RWPE2 (cell line): ENCODE results near the gene ACVR1C.
"Not testable (repeated sequence)": the region's sequence is repeated elsewhere in the genome, so short reads cannot be mapped to it uniquely, and the experiment has no call there.

Experiments
- ATAC-seq: fragments of 200-7000 bp; cut with Tn5 transposase; 3 replicates; pipeline ENCODE4 v1.9.1; 2021; ENCODE audit warnings: low read depth
- DNase-seq: peaks from one replicate; pipeline ENCODE4 v3.0.0-alpha.2; 2020; ENCODE audit warnings: low spot score
- H3K27ac ChIP-seq: fragments of 450-650 bp; 2 replicates; pipeline ENCODE4 v1.5.1; 2017; ENCODE audit warnings: mild to moderate bottlenecking; ENCODE audit not compliant: poor library complexity, severe bottlenecking
- H3K27me3 ChIP-seq: fragments of 250-450 bp; sonication (Bioruptor Pico); 2 replicates; pipeline ENCODE4 v1.5.1; 2021; ENCODE audit warnings: mild to moderate bottlenecking, moderate library complexity; ENCODE audit not compliant: insufficient read depth, poor library complexity, severe bottlenecking
- H3K36me3 ChIP-seq: fragments of 250-450 bp; sonication (Bioruptor Pico); 2 replicates; pipeline ENCODE4 v1.5.1; 2020; ENCODE audit warnings: low read depth, mild to moderate bottlenecking, moderate library complexity
- H3K4me1 ChIP-seq: fragments of 250-450 bp; sonication (Bioruptor Pico); 2 replicates; pipeline ENCODE4 v1.5.1; 2021; ENCODE audit warnings: mild to moderate bottlenecking, moderate library complexity; ENCODE audit not compliant: insufficient read depth, poor library complexity, severe bottlenecking
- H3K4me3 ChIP-seq: fragments of 250-450 bp; sonication (Bioruptor Pico); 2 replicates; pipeline ENCODE4 v1.5.1; 2021; ENCODE audit warnings: mild to moderate bottlenecking, moderate library complexity; ENCODE audit not compliant: severe bottlenecking
- H3K9me3 ChIP-seq: fragments of 250-450 bp; sonication (Bioruptor Pico); 2 replicates; pipeline ENCODE4 v1.5.1; 2021; ENCODE audit warnings: mild to moderate bottlenecking, moderate library complexity; ENCODE audit not compliant: severe bottlenecking
- TF ChIP-seq, protein P1 (sequence below): fragments of 450-650 bp; IDR thresholded peaks from one replicate; pipeline ENCODE4 v1.5.1; 2017; ENCODE audit warnings: mild to moderate bottlenecking, moderate library complexity; ENCODE audit not compliant: poor library complexity, severe bottlenecking

ACVR1C gene

GRCh38 chr2:157523270-157524247, 105.1 kb downstream of the ACVR1C start:
- Histone ChIP-seq H3K27ac (no peak overlapping the region), H3K4me3 (no peak overlapping the region), H3K27me3 (peaks cover 15% of the 10 kb centered on the region), H3K4me1 (no peaks in the 10 kb centered on the region), H3K36me3 (no peaks in the 10 kb centered on the region), H3K9me3 (no peaks in the 10 kb centered on the region)
- TF ChIP-seq, protein P1, sequence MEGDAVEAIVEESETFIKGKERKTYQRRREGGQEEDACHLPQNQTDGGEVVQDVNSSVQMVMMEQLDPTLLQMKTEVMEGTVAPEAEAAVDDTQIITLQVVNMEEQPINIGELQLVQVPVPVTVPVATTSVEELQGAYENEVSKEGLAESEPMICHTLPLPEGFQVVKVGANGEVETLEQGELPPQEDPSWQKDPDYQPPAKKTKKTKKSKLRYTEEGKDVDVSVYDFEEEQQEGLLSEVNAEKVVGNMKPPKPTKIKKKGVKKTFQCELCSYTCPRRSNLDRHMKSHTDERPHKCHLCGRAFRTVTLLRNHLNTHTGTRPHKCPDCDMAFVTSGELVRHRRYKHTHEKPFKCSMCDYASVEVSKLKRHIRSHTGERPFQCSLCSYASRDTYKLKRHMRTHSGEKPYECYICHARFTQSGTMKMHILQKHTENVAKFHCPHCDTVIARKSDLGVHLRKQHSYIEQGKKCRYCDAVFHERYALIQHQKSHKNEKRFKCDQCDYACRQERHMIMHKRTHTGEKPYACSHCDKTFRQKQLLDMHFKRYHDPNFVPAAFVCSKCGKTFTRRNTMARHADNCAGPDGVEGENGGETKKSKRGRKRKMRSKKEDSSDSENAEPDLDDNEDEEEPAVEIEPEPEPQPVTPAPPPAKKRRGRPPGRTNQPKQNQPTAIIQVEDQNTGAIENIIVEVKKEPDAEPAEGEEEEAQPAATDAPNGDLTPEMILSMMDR, result no peak
- ATAC-seq (no peak), DNase-seq (no peak)

DNA sequence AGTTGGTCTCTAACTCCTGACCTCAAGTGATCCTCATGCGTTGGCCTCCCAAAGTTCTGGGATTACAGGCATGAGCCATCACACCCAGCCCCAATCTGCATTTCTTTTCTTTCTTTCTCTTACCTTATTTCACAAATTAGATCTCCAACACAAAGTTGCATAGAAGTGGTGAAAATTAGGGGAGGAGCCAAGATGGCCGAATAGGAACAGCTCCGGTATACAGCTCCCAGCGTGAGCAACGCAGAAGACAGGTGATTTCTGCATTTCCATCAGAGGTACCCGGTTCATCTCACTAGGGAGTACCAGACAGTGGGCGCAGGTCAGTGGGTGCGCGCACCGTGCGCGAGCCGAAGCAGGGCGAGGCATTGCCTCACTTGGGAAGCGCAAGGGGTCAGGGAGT, 113.7 kb downstream of the ACVR1C start:
- H3K36me3 ChIP-seq, H3K9me3 ChIP-seq, H3K4me3 ChIP-seq, H3K4me1 ChIP-seq, H3K27ac ChIP-seq, H3K27me3 ChIP-seq, ATAC-seq, DNase-seq: not testable (repeated sequence)

GRCh38 chr2:157509744-157510143, 118.9 kb downstream of the ACVR1C start:
- H3K4me1 ChIP-seq, result no peaks in the 10 kb centered on the region
- peaks cover 13% of the 10 kb centered on the region for H3K27me3 ChIP-seq
- no peaks in the 10 kb centered on the region for H3K9me3 ChIP-seq
- ATAC-seq (peak; percentile 14; the same call in 1 of the 3 replicates), DNase-seq (no peak)
- H3K36me3 ChIP-seq, result no peaks in the 10 kb centered on the region
- no peak overlapping the region for H3K4me3 ChIP-seq
- TF ChIP-seq, protein P1, result peak; percentile 33
- no peak overlapping the region for H3K27ac ChIP-seq

- DNase-seq (no peak), ATAC-seq (no peak)
- H3K4me1 ChIP-seq, result no peaks in the 10 kb centered on the region
- H3K4me3 ChIP-seq, result no peak overlapping the region
- H3K36me3 ChIP-seq, result no peaks in the 10 kb centered on the region
- H3K9me3 ChIP-seq, result no peaks in the 10 kb centered on the region
- H3K27ac ChIP-seq, result no peak overlapping the region
- H3K27me3 ChIP-seq, result peaks cover 13% of the 10 kb centered on the region
- TF ChIP-seq, protein P1, result no peak
Measured at GRCh38 chr2:157508676-157509075, 120.0 kb downstream of the ACVR1C start.

- Histone ChIP-seq H3K27me3 (peaks cover 13% of the 10 kb centered on the region), H3K9me3 (no peaks in the 10 kb centered on the region), H3K27ac (no peak overlapping the region), H3K4me1 (no peaks in the 10 kb centered on the region), H3K4me3 (no peak overlapping the region), H3K36me3 (no peaks in the 10 kb centered on the region)
- no peak for ATAC-seq
- no peak for DNase-seq
- TF ChIP-seq, protein P1, result no peak
Measured at GRCh38 chr2:157506586-157506985, 122.1 kb downstream of the ACVR1C start.
